Suprapubic skin (tissue), 4 donors: Measurements from ENCODE around the gene DERL3. TPM values are rescaled to one million over a fixed set of nuclear protein-coding genes. Genes with fewer than 3 reads are reported as not detected.

ENCODE experiments used
- DNase-seq, 2 donors: peaks; one replicate each; pipeline ENCODE4 v3.0.0-alpha.2; 2019; ENCODE audit warnings: low spot score in 2 of 2
- H3K27ac ChIP-seq: fragments of 200-600 bp; sonication (generic); one replicate; pipeline ENCODE4 v1.5.1; 2019
- H3K27me3 ChIP-seq: fragments of 200-600 bp; sonication (generic); one replicate; pipeline ENCODE4 v1.5.1; 2019
- H3K36me3 ChIP-seq: fragments of 200-600 bp; sonication (generic); one replicate; pipeline ENCODE4 v1.5.1; 2019
- H3K4me1 ChIP-seq: fragments of 200-600 bp; sonication (generic); one replicate; pipeline ENCODE4 v1.5.1; 2019
- H3K4me3 ChIP-seq: fragments of 200-600 bp; sonication (generic); one replicate; pipeline ENCODE4 v1.5.1; 2019; ENCODE audit warnings: mild to moderate bottlenecking
- H3K9me3 ChIP-seq: fragments of 200-600 bp; sonication (generic); one replicate; pipeline ENCODE4 v1.5.1; 2019
- CTCF ChIP-seq, 2 donors: fragments of 200-600 bp in 1 of 2; fragments of 450-650 bp in 1 of 2; sonication (generic) in 1 of 2; IDR thresholded peaks; one replicate each; pipeline ENCODE4 v1.5.1; 2016 to 2019; ENCODE audit warnings: antibody characterized with exemption in 2 of 2, mild to moderate bottlenecking in 1 of 2, moderate library complexity in 1 of 2
- EP300 ChIP-seq: sonication (generic); formaldehyde crosslinking; IDR thresholded peaks from one replicate; pipeline ENCODE4 v1.6.1; 2017; ENCODE audit warnings: antibody characterized with exemption
- POLR2A ChIP-seq, 2 donors: fragments of 450-650 bp; IDR thresholded peaks; one replicate each; pipeline ENCODE4 v1.6.1; 2017; ENCODE audit warnings: antibody characterized with exemption in 2 of 2, mild to moderate bottlenecking in 2 of 2, moderate library complexity in 2 of 2
- POLR2AphosphoS5 ChIP-seq, 3 donors: sonication (generic); formaldehyde crosslinking; IDR thresholded peaks; one replicate each; pipeline ENCODE4 v1.6.1; 2017; ENCODE audit warnings: antibody characterized with exemption in 3 of 3
- WGBS: methylation state at CpG from one replicate; pipeline ENCODE4 v1.1.5; 2018; 5-methylcytosine and 5-hydroxymethylcytosine counted together
- total RNA-seq, 4 donors: library from RNA; depleted of rRNA; stranded (reverse); fragments of >200 nt; gene quantifications; one replicate each; pipeline ENCODE4 v1.1.0, GENCODE V29; 2016

The DERL3 gene
- total RNA-seq, 4 donors from 2014 or later: 0.34 to 0.94 (median 0.56) TPM; not detected in 1

DNA sequence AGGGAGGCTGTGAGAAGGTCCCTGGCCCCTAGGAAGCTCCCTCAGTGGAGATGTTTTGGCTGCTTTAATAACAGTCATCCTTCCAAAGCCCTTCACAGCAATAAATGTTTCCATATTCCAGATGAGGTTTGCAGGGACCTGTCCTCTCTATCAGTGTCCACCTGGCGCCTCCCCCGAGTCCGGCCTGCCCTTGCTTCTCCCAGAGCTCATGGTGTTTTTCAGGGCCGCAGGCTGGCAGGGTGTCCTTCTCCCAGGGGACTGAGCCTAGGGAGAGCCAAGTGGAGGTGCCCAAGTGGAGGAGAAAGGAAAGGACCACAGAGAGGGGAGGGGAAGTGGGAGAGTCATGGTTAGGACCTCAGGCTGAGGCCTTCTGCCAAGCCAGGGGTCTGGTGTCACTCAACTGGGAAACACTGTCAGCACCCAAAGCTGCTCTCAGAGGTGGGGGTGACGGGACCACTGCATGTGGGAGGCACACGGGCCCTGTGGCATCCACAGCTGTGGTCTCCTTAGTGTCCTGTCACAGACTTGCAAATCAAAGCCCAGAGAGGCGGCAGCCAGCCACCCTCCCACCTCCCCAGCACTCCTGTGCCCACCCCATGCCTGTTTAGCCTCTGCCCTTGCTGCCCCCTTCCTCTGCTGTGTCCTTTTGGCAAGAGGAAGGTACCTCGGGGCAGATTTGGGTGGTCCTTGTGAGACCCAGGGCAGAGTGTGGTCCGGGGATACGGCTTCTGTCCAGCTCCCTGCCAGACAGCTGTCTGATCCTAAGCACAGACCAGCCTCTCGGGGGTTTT is 6.4 kb downstream of the DERL3 start:
- no peak for TF ChIP-seq POLR2A (IDR thresholded peaks at IDR 0.05)
- no peak for TF ChIP-seq POLR2AphosphoS5 (IDR thresholded peaks at IDR 0.05)
- TF ChIP-seq EP300: no peak
- TF ChIP-seq CTCF (IDR thresholded peaks at IDR 0.05): no peak
- Histone ChIP-seq H3K27me3 (no peaks in the 10 kb centered on the region), H3K9me3 (no peaks in the 10 kb centered on the region), H3K36me3 (peaks cover 69% of the 10 kb centered on the region), H3K27ac (no peak overlapping the region), H3K4me1 (peaks cover 17% of the 10 kb centered on the region), H3K4me3 (no peak overlapping the region)
- 95% methylated on average over 7 of the region's 11 CpGs for WGBS
- peak; percentile 60 to 67 for DNase-seq

- TF ChIP-seq EP300 (no peak), POLR2AphosphoS5 (IDR thresholded peaks at IDR 0.05) (no peak)
- Histone ChIP-seq H3K4me1 (peaks cover 17% of the 10 kb centered on the region), H3K27ac (no peak overlapping the region), H3K4me3 (no peak overlapping the region), H3K36me3 (peaks cover 76% of the 10 kb centered on the region), H3K27me3 (no peaks in the 10 kb centered on the region), H3K9me3 (no peaks in the 10 kb centered on the region)
- 100% methylated on average over 1 of the region's 10 CpGs for WGBS
- DNase-seq: peak; percentile 60 to 71
Measured at GRCh38 chr22:23831781-23832180, 7.0 kb downstream of the DERL3 start.

DNA sequence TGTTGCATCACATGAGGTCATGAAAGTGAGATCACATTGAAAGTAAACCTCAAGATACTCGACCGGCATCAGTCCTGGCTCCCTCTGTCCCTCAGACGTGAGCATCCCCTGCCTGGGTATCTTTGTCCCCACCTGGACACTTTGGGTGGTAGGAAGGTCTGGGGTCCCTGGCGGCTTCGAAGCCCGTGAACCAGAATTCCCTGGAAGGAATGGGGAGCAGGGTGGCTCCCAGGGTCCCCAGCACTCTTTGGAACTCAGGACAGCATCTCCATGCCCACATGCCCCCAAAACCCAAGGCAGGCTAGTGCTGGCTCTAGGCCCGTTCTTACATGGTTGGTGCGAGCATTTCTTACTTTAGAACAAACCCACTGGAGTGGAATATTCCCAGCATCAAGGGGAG is 7.5 kb downstream of the DERL3 start:
- H3K9me3 ChIP-seq: no peaks in the 10 kb centered on the region
- 91% methylated on average over 8 of the region's 8 CpGs for WGBS
- TF ChIP-seq POLR2A (IDR thresholded peaks at IDR 0.05) (no peak), POLR2AphosphoS5 (IDR thresholded peaks at IDR 0.05) (no peak), CTCF (IDR thresholded peaks at IDR 0.05) (no peak), EP300 (no peak)
- no peak overlapping the region for H3K27ac ChIP-seq
- H3K36me3 ChIP-seq: peaks cover 80% of the 10 kb centered on the region
- no peak overlapping the region for H3K4me3 ChIP-seq
- DNase-seq: peak; percentile 36 to 44
- H3K4me1 ChIP-seq: peaks cover 17% of the 10 kb centered on the region
- no peaks in the 10 kb centered on the region for H3K27me3 ChIP-seq

- WGBS: 56% methylated on average over 7 of the region's 7 CpGs
- H3K27ac ChIP-seq: no peak overlapping the region
- peaks cover 80% of the 10 kb centered on the region for H3K36me3 ChIP-seq
- H3K4me1 ChIP-seq: peaks cover 6% of the 10 kb centered on the region
- peak in 1 of 2 donors; percentile 7 for DNase-seq
- no peaks in the 10 kb centered on the region for H3K27me3 ChIP-seq
- TF ChIP-seq POLR2A (IDR thresholded peaks at IDR 0.05) (no peak), CTCF (IDR thresholded peaks at IDR 0.05) (no peak), POLR2AphosphoS5 (IDR thresholded peaks at IDR 0.05) (no peak), EP300 (no peak)
- H3K9me3 ChIP-seq: no peaks in the 10 kb centered on the region
- no peak overlapping the region for H3K4me3 ChIP-seq
Measured at GRCh38 chr22:23829845-23830372, 8.9 kb downstream of the DERL3 start.

DNA sequence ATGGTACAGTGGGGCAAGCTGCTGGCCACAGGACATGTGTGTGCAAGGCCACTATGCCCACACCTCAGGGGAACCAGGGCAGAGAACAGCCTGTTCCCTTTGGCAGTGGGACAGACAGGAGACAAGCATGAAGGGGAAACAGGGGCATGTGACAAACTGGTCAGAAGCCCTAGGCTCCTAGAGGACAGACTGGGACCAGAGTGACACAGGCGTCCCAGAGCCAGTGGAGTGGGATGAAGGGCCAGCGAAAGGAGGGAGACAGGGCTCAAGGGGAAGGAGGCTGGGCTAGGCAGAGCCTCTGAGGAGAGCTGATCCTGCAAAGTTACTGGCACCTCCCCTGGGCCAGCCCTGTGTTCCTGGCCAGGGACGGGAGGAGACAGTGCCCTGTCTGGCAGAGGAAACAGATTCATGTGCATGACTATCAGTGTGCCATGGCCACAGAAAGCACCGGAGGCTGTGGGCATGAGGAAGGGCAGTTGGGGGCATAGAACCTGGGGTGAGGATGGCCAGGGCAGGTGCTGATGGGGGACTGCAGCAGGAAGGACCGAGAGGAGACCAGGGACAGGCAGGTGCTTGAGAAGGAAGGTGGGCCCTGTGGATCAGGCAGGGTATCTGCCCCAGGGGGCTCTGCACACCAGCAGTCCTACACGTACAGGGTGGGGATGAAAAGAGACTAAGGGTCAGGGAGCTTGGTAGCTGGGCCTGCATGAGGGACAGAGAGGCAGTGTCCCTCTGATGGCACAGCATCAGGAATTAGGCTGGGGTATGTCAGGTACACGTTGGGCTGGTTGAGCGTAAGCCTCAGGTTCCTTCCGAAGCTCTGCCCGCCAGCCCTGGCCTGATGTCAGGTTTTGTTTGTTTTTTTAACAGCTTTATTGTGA is 9.8 kb downstream of the DERL3 start:
- Histone ChIP-seq H3K27ac (no peak overlapping the region), H3K36me3 (peaks cover 78% of the 10 kb centered on the region), H3K9me3 (no peaks in the 10 kb centered on the region), H3K4me3 (no peak overlapping the region), H3K27me3 (no peaks in the 10 kb centered on the region), H3K4me1 (peaks cover 6% of the 10 kb centered on the region)
- DNase-seq: no peak
- 91% methylated on average over 10 of the region's 10 CpGs for whole genome bisulfite sequencing
- TF ChIP-seq POLR2AphosphoS5 (IDR thresholded peaks at IDR 0.05): no peak
- TF ChIP-seq EP300: no peak
- TF ChIP-seq POLR2A (IDR thresholded peaks at IDR 0.05): no peak
